ENCODE data around the gene SPPL3. TPM values are rescaled to one million over a fixed set of nuclear protein-coding genes. Genes with fewer than 3 reads are reported as not detected.
A peak's percentile ranks its signal among the peaks of the same experiment; 100 is the strongest.

SPPL3 gene
- total RNA-seq, 1 donor from 2014 or later: 22.3 TPM

DNA sequence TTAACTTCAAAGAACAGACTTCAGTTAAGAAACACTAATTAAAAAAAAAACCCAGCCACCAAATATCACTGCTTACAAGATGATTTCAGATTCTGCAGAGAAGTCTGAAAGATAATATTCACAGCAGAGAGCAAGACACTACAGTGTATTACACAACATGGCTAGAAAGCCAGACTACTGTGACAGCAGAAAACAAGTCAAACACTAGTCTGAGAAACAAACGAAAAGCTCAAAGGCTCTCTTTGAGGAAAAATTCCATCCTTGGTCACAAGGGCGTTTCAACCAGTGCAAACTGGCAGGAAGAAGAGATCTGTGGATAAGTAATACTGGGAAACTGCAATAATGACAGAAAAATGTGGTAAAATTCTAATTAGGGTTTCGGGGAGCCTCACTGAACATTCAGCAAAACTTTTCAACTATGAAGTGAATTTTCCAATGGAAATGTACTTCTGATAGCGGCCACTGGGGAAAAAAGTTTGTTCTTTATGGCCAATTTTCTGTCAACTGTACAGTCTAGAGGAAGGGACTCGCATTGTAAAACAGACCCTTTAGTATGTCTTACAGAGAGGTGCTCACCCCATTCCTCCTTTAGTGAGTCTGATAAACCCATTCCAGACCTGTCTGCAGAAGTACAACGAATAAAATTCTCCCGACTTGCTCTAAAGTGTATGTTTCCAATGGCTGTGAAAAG lies 128.2 kb downstream of the SPPL3 start:
- DNase-seq (ENCODE audit: low read depth): no peak
- no peak overlapping the region for H3K4me3 ChIP-seq (ENCODE audit: low read depth, low read length)
- no peaks in the 10 kb centered on the region for H3K36me3 ChIP-seq (ENCODE audit: control insufficient read depth, insufficient read depth, low read length)
- TF ChIP-seq, protein P1, sequence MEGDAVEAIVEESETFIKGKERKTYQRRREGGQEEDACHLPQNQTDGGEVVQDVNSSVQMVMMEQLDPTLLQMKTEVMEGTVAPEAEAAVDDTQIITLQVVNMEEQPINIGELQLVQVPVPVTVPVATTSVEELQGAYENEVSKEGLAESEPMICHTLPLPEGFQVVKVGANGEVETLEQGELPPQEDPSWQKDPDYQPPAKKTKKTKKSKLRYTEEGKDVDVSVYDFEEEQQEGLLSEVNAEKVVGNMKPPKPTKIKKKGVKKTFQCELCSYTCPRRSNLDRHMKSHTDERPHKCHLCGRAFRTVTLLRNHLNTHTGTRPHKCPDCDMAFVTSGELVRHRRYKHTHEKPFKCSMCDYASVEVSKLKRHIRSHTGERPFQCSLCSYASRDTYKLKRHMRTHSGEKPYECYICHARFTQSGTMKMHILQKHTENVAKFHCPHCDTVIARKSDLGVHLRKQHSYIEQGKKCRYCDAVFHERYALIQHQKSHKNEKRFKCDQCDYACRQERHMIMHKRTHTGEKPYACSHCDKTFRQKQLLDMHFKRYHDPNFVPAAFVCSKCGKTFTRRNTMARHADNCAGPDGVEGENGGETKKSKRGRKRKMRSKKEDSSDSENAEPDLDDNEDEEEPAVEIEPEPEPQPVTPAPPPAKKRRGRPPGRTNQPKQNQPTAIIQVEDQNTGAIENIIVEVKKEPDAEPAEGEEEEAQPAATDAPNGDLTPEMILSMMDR (IDR thresholded peaks at IDR 0.05; ENCODE audit: insufficient read depth, low read length, poor library complexity, severe bottlenecking): peak; percentile 9
- no peaks in the 10 kb centered on the region for H3K27me3 ChIP-seq (ENCODE audit: control insufficient read depth, insufficient read depth, low read length)

DNA sequence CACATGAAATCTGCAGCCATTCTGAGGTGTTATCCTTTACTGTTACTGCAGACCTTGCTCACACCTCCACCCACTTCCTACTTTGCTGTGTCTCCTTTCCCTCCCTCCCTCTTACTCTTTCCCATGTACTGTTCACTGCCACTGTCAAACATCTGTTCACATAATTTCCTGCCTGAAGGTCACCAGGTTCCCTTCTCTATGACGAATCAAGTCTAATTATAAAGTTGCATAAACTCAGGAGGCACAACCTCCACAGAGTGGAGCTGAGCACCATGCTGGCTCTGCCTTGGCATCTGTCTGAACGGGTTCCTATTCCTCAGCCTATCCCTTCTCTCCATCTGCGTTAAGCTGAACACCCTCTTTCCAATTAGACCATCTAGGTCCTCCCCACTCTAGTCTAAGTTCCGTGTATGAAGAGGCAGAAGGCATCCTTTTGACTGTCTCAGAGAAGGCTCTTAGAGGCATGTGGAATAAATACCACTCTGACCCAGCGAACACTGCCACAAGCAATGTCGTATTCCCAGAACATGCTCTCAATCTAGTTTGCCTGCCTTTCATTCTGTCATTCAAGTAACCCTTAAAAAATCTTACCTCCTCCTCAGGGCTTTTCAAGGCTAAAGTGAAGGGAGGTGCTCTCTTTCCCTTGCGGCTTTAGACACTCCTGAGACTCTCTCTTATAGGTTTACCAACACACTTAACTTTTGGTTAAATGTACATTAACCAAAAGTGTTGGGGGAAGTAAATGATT lies 129.8 kb downstream of the SPPL3 start:
- DNase-seq (ENCODE audit: low read depth): no peak
- Histone ChIP-seq H3K4me3 (ENCODE audit: low read depth, low read length) (no peak overlapping the region), H3K36me3 (ENCODE audit: control insufficient read depth, insufficient read depth, low read length) (no peaks in the 10 kb centered on the region), H3K27me3 (ENCODE audit: control insufficient read depth, insufficient read depth, low read length) (no peaks in the 10 kb centered on the region)
- TF ChIP-seq, protein P1 (IDR thresholded peaks at IDR 0.05; ENCODE audit: insufficient read depth, low read length, poor library complexity, severe bottlenecking): no peak

DNA sequence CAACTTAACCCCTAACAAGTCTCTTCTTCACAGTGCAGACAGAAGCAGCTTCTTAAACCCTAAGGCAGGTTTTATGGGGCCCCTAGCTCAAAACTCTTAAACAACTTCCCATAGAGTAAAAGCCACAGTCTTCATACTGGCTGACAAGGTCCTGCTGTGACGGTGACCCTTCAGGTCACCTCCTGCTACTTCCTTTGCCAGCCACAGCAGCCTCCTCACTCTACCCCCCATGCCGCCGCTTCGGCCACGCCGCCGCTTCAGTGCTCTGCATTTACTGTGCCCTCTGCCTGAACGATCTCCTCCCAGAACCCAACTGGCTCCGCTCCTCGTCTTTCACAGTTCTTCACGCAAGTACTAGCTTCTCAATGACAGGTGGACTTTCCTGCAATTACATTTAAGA lies 133.1 kb downstream of the SPPL3 start:
- no peak overlapping the region for H3K4me3 ChIP-seq (ENCODE audit: low read depth, low read length)
- DNase-seq (ENCODE audit: low read depth): no peak
- TF ChIP-seq, protein P1 (IDR thresholded peaks at IDR 0.05; ENCODE audit: insufficient read depth, low read length, poor library complexity, severe bottlenecking): no peak
- H3K27me3 ChIP-seq (ENCODE audit: control insufficient read depth, insufficient read depth, low read length): no peaks in the 10 kb centered on the region
- no peaks in the 10 kb centered on the region for H3K36me3 ChIP-seq (ENCODE audit: control insufficient read depth, insufficient read depth, low read length)

DNA sequence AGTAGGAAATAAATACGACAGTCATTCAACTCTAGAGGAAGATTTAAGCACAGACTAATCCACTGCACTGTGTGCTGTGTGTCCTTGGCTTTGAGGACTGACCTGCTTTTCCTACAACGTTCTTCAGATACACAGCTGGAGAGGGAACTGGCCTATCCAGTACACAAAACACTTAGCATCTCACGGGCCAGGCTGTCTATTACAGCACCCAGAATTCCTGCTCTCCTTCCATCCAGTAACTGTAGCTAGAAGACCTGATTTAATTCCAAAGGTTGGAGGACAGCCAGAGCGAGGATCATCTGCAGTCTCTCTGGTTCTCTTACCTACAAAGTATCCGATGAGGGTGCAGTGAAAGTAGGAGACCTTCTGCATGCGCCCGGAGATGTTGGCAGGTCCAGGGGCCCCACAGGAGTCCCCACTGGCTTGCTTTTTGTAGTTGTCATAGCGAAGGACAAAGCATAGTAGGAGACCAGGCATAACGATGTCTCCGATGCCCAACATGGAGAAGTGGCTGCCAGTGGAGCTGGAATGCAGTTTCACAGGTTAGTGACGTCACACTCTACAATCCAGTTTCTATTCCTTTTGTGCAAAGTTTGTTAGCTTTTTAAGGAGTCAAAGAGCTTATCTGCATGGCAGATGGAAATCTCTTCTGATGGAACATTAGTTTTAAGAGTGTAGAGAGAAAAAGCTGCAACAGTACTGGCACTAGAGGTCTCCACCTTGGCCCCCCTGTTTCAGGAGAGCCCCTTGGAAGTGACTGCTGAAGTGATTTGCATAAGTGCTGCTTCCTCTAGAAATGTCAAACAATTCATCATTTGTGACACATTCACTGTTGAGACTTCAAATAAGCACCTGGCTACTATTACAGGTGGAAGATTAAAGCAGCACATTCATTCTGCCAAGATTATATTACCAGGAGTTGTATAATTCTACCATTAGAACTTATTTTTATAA lies 136.8 kb downstream of the SPPL3 start:
- TF ChIP-seq, protein P1 (IDR thresholded peaks at IDR 0.05; ENCODE audit: insufficient read depth, low read length, poor library complexity, severe bottlenecking): no peak
- Histone ChIP-seq H3K4me3 (ENCODE audit: low read depth, low read length) (no peak overlapping the region), H3K36me3 (ENCODE audit: control insufficient read depth, insufficient read depth, low read length) (no peaks in the 10 kb centered on the region), H3K27me3 (ENCODE audit: control insufficient read depth, insufficient read depth, low read length) (no peaks in the 10 kb centered on the region)
- no peak for DNase-seq (ENCODE audit: low read depth)

DNA sequence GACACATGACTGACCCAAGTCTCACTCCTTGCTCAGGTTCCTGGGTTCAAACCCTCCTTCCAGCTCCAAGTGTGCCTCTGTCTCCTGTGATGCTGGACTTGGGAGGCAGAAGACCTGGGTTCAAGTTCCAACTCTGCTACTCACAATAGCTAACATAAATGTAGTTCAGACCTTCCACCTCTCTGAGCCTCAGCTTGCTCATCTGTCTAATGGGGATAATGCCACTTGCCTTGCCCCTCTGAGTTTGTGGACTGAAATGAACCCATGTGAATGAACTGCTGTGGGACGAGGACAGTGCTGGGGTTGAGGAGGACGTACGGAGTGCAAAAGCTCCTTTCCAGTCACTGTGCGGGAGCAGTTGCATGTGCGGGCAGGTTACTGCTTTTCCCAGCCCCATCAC lies 137.6 kb downstream of the SPPL3 start:
- DNase-seq (ENCODE audit: low read depth): no peak
- H3K4me3 ChIP-seq (ENCODE audit: low read depth, low read length): no peak overlapping the region
- H3K27me3 ChIP-seq (ENCODE audit: control insufficient read depth, insufficient read depth, low read length): no peaks in the 10 kb centered on the region
- no peaks in the 10 kb centered on the region for H3K36me3 ChIP-seq (ENCODE audit: control insufficient read depth, insufficient read depth, low read length)
- TF ChIP-seq, protein P1 (IDR thresholded peaks at IDR 0.05; ENCODE audit: insufficient read depth, low read length, poor library complexity, severe bottlenecking): no peak

Measured in kidney epithelial cell (primary cell).